Activated T-cell treated with anti-CD3 and anti-CD28 coated beads, Interleukin-2, amount 50 U/mL, for 72 hours (primary cell): Measurements from ENCODE around the gene KYNU. TPM values are rescaled to one million over a fixed set of nuclear protein-coding genes. Genes with fewer than 3 reads are reported as not detected.
"Not testable (repeated sequence)": the region's sequence is repeated elsewhere in the genome, so short reads cannot be mapped to it uniquely, and the experiment has no call there.

ENCODE experiments used
- ATAC-seq, 2 donors: fragments of 150-1000 bp; cut with Tn5 transposase; replicated peaks in 1 of 2; 2 replicates each; pipeline ENCODE4 v1.10.0; 2021; ENCODE audit warnings: moderate library complexity in 2 of 2, mild to moderate bottlenecking in 1 of 2
- DNase-seq, 2 donors: peaks; one replicate each; pipeline ENCODE4 v3.0.0; 2021 to 2022; ENCODE audit warnings: mixed read lengths in 1 of 2
- H3K27ac Mint-ChIP-seq: one replicate; pipeline ENCODE4 v1.8.0; 2022; ENCODE audit warnings: mild to moderate bottlenecking, moderate library complexity, mixed read lengths
- H3K27me3 Mint-ChIP-seq: one replicate; pipeline ENCODE4 v1.8.0; 2022; ENCODE audit warnings: low read depth, mixed read lengths
- H3K36me3 Mint-ChIP-seq, 2 donors: one replicate each; pipeline ENCODE4 v1.8.0; 2022; ENCODE audit warnings: mixed read lengths in 2 of 2, mild to moderate bottlenecking in 1 of 2; ENCODE audit not compliant: insufficient read depth in 2 of 2
- H3K4me1 Mint-ChIP-seq: one replicate; pipeline ENCODE4 v1.8.0; 2022; ENCODE audit warnings: low read depth, mixed read lengths
- H3K4me3 Mint-ChIP-seq, 2 donors: one replicate each; pipeline ENCODE4 v1.8.0; 2022; ENCODE audit warnings: mild to moderate bottlenecking in 2 of 2, mixed read lengths in 2 of 2, moderate library complexity in 2 of 2
- H3K9me3 Mint-ChIP-seq, 2 donors: one replicate each; pipeline ENCODE4 v1.8.0; 2022; ENCODE audit warnings: mixed read lengths in 2 of 2
- total RNA-seq, 2 donors: library from RNA; stranded (reverse); gene quantifications; one replicate each; pipeline ENCODE4 v1.2.3, GENCODE V29; 2022

KYNU gene
- total RNA-seq, 2 donors from 2014 or later, result 0.14 to 0.35 TPM

DNA sequence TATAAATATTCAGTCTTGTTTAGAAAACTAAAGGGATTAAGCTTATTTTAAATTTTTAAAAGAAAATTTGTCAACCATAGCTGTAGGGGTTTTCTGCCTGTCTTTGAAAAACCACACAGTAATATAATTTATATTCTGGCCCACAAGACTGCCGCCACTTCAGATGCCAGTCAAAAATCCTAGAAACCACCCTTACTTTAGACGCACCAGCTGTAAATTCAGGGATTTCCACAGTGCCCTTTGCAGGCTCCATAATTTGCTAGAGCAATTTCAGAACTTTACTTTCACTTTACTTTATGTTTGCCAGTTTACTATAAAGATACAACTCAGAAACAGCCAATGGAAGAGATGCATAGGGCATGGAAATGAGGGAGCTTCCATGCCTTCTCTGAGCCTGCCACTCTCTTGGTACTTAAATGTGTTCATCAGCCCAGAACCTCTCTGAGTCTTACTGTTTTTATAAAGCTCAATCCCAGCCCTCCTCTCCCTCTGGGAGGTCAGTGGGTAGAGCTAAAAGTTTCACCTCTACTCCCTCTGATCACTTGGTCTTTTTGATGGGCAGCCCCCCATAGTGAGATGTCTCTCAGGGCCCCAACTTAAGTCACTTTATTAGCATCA lies 63.3 kb downstream of the KYNU start:
- Mint-ChIP-seq H3K9me3 (no peaks in the 10 kb centered on the region), H3K4me3 (no peak overlapping the region), H3K27ac (no peak overlapping the region), H3K4me1 (no peaks in the 10 kb centered on the region), H3K36me3 (no peaks in the 10 kb centered on the region), H3K27me3 (no peaks in the 10 kb centered on the region)
- ATAC-seq (no peak), DNase-seq (no peak)

DNA sequence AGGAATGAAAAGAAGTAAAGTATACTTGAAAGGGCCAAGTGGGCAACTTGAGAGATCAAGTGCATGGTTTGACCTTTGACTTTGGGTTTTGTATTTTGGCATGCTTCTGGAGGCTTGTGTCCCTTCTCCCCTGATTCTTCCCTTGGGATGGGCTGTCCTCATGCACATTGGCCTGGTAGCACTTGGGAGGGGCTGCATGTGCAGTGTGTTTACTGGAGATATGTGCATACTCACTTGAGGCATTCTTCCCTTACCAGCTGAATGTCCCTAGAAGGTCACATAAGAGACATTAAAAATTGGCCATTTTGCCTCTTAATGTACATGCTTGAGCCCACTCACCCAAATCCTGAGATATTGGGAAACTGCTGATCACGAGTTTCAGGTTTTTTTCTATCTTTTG lies 65.2 kb downstream of the KYNU start:
- H3K9me3 Mint-ChIP-seq, result no peaks in the 10 kb centered on the region

DNA sequence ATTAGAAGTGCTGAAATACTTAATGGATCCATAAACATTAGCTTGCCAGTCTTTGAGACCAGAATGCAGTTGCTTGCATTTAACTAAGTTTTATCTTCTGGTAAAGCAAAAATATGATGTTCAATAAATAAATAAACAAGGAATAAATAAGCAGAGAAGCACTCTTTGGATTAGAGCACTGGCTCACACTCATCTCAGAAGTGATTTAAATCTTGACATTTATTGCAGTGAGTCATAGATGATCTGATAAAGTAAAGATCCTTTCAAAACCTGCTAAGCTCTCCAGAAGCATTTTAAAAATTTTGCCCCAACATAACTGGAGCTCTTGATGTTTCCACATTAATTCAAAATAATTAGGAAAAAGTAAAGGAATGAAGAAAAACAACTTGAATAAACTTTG lies 66.8 kb downstream of the KYNU start:
- ATAC-seq, result no peak
- no peaks in the 10 kb centered on the region for H3K4me1 Mint-ChIP-seq
- no peak overlapping the region for H3K4me3 Mint-ChIP-seq
- no peak for DNase-seq
- no peaks in the 10 kb centered on the region for H3K9me3 Mint-ChIP-seq
- no peaks in the 10 kb centered on the region for H3K36me3 Mint-ChIP-seq
- H3K27ac Mint-ChIP-seq, result no peak overlapping the region
- no peaks in the 10 kb centered on the region for H3K27me3 Mint-ChIP-seq

More for the DNA sequence above, 65.2 kb downstream of the KYNU start:
- DNase-seq (no peak), ATAC-seq (no peak)
- Mint-ChIP-seq H3K4me3 (no peak overlapping the region), H3K27me3 (no peaks in the 10 kb centered on the region), H3K27ac (no peak overlapping the region), H3K4me1 (no peaks in the 10 kb centered on the region), H3K36me3 (no peaks in the 10 kb centered on the region)

DNA sequence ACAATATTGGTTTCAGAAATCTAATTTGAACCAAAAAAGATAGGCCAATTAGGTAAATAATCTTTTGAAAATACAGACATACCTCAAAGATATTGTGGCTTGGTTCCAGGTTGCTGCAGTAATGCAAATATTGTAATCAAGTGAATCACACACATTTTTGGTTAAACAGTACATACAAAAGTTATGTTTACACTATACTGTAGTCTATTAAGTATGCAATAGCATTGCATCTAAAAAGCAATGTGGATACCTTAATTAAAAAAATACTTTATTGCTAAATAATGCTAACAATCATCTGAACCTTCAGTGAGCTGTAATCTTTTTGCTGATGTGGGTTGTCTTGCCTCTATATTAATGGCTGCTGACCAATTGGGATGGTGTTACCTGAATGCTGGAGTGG lies 67.3 kb downstream of the KYNU start:
- DNase-seq (no peak), ATAC-seq (no peak)
- Mint-ChIP-seq H3K36me3 (peaks cover 0 to under 1% of the 10 kb centered on the region in 2 donors), H3K4me1 (no peaks in the 10 kb centered on the region), H3K27me3 (no peaks in the 10 kb centered on the region), H3K27ac (no peak overlapping the region), H3K9me3 (peaks cover 0 to under 1% of the 10 kb centered on the region in 2 donors), H3K4me3 (no peak overlapping the region)

DNA sequence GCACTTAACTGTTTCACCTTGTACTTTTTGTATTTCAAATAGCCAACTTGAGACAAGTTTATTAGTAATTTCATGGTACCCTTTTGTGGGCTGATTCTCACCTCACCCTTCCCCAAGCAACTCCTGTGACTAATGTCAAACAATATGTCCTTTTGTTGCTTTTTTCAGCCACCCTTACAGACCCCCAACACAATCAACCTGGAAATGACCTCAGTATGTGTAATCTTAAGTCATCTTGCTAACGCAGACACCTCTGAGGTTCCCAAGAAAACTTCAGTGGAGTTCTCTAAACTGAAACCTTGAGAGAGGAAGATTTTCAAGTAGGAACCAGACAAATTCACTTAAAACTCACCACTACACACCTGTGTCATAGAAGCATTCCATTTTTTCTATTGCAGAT lies 69.5 kb downstream of the KYNU start:
- Mint-ChIP-seq H3K9me3 (peaks cover 2 to 6% of the 10 kb centered on the region in 2 donors), H3K4me3 (no peak overlapping the region), H3K27ac (no peak overlapping the region), H3K4me1 (no peaks in the 10 kb centered on the region), H3K27me3 (no peaks in the 10 kb centered on the region), H3K36me3 (peaks cover 1 to 2% of the 10 kb centered on the region in 2 donors)
- ATAC-seq (no peak), DNase-seq (no peak)

DNA sequence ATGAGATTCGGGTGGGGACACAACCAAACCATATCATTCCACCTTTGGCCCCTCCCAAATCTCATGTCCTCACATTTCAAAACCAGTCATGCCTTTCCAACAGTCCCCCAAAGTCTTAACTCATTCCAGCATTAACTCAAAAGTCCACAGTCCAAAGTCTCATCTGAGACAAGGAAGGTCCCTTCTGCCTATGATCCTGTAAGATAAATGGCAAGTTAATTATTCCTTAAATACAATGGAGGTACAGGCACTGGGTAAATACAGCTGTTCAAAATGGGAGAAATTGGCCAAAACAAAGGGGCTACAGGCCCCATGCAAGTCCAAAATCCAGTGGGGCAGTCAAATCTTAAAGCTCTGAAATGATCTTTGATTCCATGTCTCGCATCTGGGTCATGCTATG lies 71.3 kb downstream of the KYNU start:
- ATAC-seq, result not testable (repeated sequence)

DNA sequence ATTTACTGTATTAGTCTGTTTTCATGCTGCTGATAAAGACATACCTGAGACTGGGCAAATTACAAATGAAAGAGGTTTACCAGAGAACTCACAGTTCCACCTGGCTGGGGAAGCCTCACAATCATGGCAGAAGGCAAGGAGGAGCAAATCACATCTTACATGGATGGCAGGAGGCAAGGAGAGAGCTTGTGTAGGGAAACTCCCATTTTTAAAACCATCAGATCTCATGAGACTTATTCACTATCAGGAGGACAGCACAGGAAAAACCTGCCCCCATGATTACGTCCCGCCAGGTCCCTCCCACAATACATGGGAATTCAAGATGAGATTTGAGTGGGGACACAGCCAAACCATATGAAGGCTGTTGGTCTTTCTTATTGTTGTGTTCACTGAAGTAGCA lies 72.9 kb downstream of the KYNU start:
- not testable (repeated sequence) for H3K27ac Mint-ChIP-seq, H3K27me3 Mint-ChIP-seq, H3K9me3 Mint-ChIP-seq, ATAC-seq, H3K4me1 Mint-ChIP-seq, H3K4me3 Mint-ChIP-seq, DNase-seq, H3K36me3 Mint-ChIP-seq

More for the DNA sequence above, 71.3 kb downstream of the KYNU start:
- H3K36me3 Mint-ChIP-seq, DNase-seq, H3K27me3 Mint-ChIP-seq, H3K27ac Mint-ChIP-seq, H3K4me3 Mint-ChIP-seq, H3K9me3 Mint-ChIP-seq, H3K4me1 Mint-ChIP-seq: not testable (repeated sequence)

DNA sequence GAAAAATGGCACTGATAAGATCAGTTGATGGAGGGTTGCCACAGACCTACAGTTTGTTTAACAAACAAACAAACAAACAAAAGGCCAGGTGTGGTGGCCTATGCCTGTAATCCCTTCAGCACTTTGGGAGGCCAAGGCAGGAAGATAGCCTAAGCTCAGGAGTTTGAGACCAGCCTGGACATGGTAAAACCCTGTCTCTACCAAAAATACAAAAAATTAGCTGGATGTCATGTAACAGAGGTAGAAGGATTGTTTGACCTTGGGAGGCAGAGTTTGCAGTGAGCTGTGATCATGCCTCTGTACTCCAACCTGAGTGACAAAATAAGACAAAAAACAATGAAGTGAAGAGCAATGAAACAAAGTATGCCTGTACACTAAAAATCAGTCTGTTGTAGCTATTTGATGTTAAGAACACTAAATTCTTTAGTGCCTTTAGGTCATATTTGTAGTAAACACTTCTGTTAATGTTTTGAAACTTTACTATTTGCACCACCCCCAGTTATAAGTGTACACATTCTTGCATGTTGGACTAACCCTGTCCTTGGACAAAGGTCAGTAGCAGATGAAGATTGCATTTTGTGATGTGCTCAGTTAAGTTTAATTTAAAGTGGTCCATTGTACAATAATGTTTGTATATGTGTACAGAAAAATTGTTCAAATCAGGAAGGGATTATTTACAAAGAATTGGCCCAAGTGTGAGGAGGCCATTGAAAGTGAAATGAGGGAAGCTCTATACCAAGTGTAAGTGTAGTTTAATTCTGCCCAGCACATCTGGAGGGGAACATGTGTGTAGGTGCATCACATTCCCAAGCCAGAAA lies 73.9 kb downstream of the KYNU start:
- Mint-ChIP-seq H3K4me3 (no peak overlapping the region), H3K36me3 (peaks cover 1 to 2% of the 10 kb centered on the region in 2 donors), H3K27me3 (no peaks in the 10 kb centered on the region), H3K27ac (no peak overlapping the region), H3K4me1 (no peaks in the 10 kb centered on the region), H3K9me3 (peaks cover 2 to 6% of the 10 kb centered on the region in 2 donors)
- DNase-seq, result no peak
- no peak for ATAC-seq

DNA sequence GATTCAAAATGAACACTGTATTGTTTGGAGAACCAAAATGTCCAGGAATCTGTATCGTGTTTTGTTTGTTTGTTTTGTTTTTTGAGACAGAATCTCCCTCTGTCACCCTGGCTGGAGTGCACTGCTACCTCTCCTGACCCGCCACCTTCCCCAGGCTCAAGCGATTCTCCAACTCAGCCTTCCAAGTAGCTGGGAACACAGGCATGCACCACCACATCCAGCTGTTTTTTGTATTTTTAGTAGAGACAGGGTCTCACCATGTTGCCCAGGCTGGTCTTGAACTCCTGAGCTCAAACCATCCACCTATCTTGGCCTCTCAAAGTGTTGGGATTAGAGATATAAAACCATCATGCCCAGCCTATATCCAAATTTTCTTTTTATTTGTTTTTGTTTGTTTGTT lies 74.6 kb downstream of the KYNU start:
- ATAC-seq (no peak), DNase-seq (no peak)
- no peaks in the 10 kb centered on the region for H3K27me3 Mint-ChIP-seq
- no peaks in the 10 kb centered on the region for H3K4me1 Mint-ChIP-seq
- H3K36me3 Mint-ChIP-seq, result peaks cover 1 to 2% of the 10 kb centered on the region in 2 donors
- peaks cover 2 to 6% of the 10 kb centered on the region in 2 donors for H3K9me3 Mint-ChIP-seq
- no peak overlapping the region for H3K27ac Mint-ChIP-seq
- H3K4me3 Mint-ChIP-seq, result no peak overlapping the region

DNA sequence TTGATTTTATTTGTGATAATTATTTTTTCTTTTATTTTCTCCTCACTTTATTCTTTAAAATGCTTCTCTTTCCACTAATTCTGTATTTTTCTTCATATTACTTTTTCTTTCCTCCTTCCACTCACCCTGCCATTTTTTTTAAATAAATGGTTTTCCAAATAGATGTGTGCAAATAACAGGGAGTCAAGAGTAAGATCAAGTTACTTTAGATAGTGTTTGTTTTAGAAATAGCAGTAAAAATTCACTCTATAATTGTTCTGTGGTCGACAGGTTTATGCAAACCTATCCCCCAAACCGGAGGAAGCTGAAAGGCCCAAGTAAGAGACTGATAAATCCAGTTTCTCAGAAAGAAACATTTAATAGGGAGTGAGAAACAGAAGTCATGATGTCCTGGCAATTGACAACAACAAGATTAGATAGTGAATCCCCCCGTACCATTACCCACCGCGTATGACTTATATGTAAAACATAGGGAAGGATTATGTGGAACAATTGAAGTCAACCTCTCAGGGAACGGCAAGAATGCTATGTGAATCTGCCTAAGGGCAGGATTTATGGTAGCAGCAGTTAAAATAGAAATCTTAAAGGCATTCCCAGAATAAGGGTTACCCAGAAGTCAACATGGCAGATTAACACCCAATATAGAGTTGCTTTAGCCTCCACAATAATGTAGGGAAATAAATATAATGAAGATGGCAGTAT lies 75.5 kb downstream of the KYNU start:
- H3K4me1 Mint-ChIP-seq, result no peaks in the 10 kb centered on the region
- H3K27me3 Mint-ChIP-seq, result no peaks in the 10 kb centered on the region
- H3K4me3 Mint-ChIP-seq, result no peak overlapping the region
- no peak for DNase-seq
- ATAC-seq, result no peak
- H3K9me3 Mint-ChIP-seq, result peaks cover 2 to 6% of the 10 kb centered on the region in 2 donors
- H3K36me3 Mint-ChIP-seq, result peaks cover 1 to 2% of the 10 kb centered on the region in 2 donors
- no peak overlapping the region for H3K27ac Mint-ChIP-seq

DNA sequence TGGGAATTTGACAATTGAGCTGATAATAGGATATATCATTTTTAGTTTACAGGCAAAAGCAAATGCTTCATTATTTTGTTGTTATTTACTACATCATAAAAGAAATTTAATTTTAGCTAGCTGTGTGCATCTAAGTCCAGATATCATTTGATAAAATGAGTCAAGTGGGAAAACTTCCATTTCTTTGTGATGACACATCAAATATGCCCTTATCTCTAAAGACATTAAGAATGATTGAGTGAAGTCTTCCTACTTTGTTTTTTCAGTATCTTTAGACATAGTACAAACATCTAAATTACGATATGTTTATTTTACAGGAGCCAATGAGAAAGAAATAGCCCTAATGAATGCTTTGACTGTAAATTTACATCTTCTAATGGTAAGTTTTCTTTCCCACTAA lies 77.0 kb downstream of the KYNU start:
- peaks cover 1 to 2% of the 10 kb centered on the region in 2 donors for H3K36me3 Mint-ChIP-seq
- H3K27me3 Mint-ChIP-seq, result no peaks in the 10 kb centered on the region
- H3K4me3 Mint-ChIP-seq, result no peak overlapping the region
- H3K27ac Mint-ChIP-seq, result no peak overlapping the region
- DNase-seq (no peak), ATAC-seq (no peak)
- H3K9me3 Mint-ChIP-seq, result peaks cover 2 to 6% of the 10 kb centered on the region in 2 donors
- H3K4me1 Mint-ChIP-seq, result no peaks in the 10 kb centered on the region

DNA sequence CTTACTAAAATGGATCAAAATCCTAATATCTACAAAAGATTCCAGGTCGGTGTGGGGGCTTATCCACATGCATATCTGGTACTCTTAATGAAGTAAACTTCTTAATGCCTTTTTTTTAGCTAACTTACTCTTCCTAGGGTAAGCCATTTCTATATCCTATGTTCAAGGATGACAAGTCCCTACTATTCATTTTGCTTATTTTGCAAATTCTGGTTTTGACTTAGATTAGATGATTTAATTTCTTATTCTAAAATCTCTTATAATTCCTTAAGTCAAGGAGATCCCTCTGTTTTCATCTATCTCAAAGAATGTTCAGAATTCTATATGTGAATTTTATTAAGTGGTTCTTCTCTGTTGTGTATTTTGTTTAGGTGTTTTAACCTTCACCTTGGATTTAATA lies 79.7 kb downstream of the KYNU start:
- H3K27me3 Mint-ChIP-seq, result no peaks in the 10 kb centered on the region
- H3K4me3 Mint-ChIP-seq, result no peak overlapping the region
- no peaks in the 10 kb centered on the region for H3K36me3 Mint-ChIP-seq
- H3K27ac Mint-ChIP-seq, result no peak overlapping the region
- no peaks in the 10 kb centered on the region for H3K4me1 Mint-ChIP-seq
- no peaks in the 10 kb centered on the region for H3K9me3 Mint-ChIP-seq
- DNase-seq, result no peak
- no peak for ATAC-seq

DNA sequence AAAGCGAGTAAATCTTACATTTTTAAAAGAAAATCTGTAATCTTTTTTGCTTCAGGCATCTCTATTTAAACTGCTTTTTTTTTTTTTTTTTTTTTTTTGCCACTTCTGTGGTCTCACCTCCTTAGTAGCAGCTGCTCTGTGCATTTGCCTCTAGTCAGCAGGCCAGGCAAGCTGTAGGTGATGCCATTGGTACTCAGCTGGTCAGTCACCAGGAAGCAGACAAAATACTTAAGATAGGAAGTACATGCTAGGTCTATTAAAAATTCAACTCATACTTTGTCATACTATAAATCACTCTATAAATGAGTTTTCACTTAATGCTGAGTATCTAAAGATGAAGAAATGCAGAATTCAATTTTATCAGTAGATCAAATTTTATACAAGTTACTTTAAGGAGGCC lies 83.7 kb downstream of the KYNU start:
- DNase-seq, result no peak
- Mint-ChIP-seq H3K9me3 (peaks cover 0 to 2% of the 10 kb centered on the region in 2 donors), H3K4me1 (no peaks in the 10 kb centered on the region), H3K27ac (no peak overlapping the region), H3K36me3 (no peaks in the 10 kb centered on the region), H3K4me3 (no peak overlapping the region), H3K27me3 (no peaks in the 10 kb centered on the region)
- ATAC-seq, result no peak
